Astrocyte of the spinal cord (primary cell): ENCODE results near the gene TK1.

Experiments used
- DNase-seq: peaks from one replicate; pipeline ENCODE4 v3.0.0; 2011; ENCODE audit warnings: low read depth, low spot score
- H3K4me3 ChIP-seq: 2 replicates; pipeline ENCODE4 v1.5.1; 2011; ENCODE audit warnings: low read depth, mild to moderate bottlenecking, low read length, moderate library complexity
- CTCF ChIP-seq: IDR thresholded peaks from 2 replicates; pipeline ENCODE4 v1.5.1; 2012; ENCODE audit warnings: low read depth, mild to moderate bottlenecking, low read length, inconsistent platforms
- in situ Hi-C: cut with HindIII; loops from 2 replicates; pipeline ENCODE4 v1.10.0; 2017; ENCODE audit warnings: low sequenced_read_pairs

TK1 gene

DNA sequence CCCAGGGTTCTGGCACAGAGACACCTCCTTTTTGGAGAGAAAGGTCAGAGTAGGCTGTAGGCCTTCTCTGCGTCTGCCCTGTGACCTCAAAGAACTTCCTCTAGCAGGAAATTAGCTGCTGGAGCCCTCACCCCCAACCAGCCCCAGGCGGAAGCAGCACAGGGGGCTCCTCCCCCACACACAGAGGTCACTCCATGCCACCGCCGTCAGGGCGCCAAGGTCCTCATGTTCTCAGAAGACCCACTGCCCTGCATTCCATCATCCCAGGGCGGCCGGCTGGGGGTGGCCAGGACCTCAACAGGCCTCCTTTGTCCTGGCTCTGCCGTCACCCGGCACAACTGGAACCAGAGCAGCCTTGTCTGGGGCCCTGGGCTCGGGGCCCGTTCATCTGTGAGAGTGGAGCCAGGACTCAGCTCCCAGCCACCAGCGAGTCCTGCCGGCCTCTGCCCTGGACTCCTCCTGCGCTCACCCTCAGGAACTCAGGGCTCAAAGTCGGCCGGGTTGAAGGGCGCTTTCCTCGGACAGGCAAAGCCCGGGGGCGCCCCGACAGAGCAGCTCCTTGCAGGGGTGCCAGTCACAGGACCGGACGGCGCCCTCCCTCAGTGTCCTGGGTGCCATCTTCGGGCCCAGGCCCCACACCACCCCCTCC, 59.5 kb downstream of the TK1 start:
- DNase-seq: no peak
- in situ Hi-C loops: no loop called here
- no peak overlapping the region for H3K4me3 ChIP-seq
- TF ChIP-seq CTCF: no peak

DNA sequence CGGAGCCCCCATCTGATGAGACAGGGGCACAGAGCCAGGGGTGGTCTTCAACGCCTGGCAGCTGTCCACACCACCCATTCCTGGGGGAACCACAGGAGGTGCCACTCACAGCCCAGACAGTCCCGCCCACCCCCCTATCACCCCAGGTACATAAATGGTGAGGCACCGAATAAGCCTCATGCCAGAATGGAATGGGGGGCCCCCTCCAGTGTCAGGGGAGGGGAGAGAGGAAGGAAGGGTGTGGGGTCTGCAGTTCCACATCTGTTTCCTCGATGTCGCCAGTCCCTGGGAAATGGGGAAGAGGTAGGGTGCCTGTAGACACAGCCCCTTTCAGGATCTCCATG, 60.0 kb downstream of the TK1 start:
- in situ Hi-C loops: no loop called here
- no peak overlapping the region for H3K4me3 ChIP-seq
- no peak for DNase-seq
- TF ChIP-seq CTCF: no peak

- TF ChIP-seq CTCF: no peak
- no peak for DNase-seq
- H3K4me3 ChIP-seq: no peak overlapping the region
- in situ Hi-C loops: no loop called here
Measured at GRCh38 chr17:78125976-78126894, 60.6 kb downstream of the TK1 start.

GRCh38 chr17:78125138-78125913, 61.5 kb downstream of the TK1 start:
- DNase-seq: no peak
- TF ChIP-seq CTCF: no peak
- in situ Hi-C loops: no loop called here

GRCh38 chr17:78124836-78125137, 62.1 kb downstream of the TK1 start:
- DNase-seq: no peak
- H3K4me3 ChIP-seq: no peak overlapping the region
- no peak for TF ChIP-seq CTCF
- in situ Hi-C loops: no loop called here

More at GRCh38 chr17:78125138-78125913, 61.5 kb downstream of the TK1 start:
- no peak overlapping the region for H3K4me3 ChIP-seq
